GM19099 (cell line): Measurements from ENCODE around the gene TNFRSF19.

Experiments used
- POLR2A ChIP-seq: IDR thresholded peaks from 3 replicates; pipeline ENCODE4 v1.6.1; 2011; ENCODE audit warnings: low read depth; ENCODE audit not compliant: insufficient read length; ENCODE audit errors: extremely low read depth

TNFRSF19 gene

DNA sequence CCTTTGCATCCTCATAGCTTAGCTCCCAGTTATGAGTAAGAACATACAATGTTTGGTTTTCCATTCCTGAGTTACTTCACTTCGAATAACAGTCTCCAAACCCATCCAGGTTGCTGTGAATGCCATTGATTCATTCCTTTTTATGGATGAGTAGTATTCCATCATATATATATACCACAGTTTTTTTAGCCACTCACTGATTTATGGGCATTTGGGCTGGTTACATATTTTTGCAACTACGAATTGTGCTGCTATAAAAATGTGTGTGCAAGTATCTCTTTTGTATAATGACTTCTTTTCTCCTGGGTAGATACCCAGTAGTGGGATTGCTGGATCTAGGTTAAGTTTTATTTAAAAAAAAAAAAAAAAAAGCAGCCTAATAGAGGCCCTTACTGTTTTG is 14.1 kb downstream of the TNFRSF19 start:
- TF ChIP-seq POLR2A, result no peak

DNA sequence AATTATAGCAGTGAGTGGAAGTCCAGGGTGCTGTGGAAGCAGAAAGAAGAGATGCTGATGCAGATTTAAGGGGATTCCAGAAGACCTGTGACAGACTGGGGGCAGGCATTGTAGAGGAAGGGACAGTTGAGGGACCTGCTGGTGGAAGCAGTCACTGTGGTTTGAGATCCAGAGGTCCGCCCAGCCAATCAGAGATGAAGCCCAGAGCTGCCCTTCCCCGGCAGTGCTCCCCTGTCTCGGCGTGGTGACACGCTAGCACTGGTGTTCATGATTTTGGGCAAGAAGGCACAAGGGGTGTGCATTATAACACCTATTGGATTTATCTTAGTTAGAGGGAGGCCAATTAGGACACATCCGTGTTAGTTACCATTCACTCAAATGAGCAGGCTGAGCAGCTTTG is 16.1 kb downstream of the TNFRSF19 start:
- no peak for TF ChIP-seq POLR2A

- TF ChIP-seq POLR2A, result no peak
Measured at GRCh38 chr13:23588666-23589065, 18.5 kb downstream of the TNFRSF19 start.

DNA sequence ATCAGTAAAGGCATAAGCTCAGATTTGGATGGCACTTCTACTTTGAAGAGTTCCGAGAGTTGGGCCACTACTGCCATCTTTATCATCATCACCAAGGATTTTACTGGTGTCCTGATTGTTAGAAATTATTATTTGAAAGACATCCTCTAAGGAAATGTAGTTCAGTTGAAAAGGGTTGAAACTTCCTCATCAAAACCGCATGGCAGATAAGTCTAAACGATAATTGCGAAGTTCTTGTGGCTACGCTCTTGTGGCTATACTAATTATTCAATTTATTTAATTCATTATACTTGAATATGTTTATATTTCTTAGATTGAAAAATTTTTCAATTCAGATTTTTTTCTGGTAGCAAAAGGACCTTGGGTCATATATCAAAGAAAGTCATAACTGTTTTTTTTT is 22.4 kb downstream of the TNFRSF19 start:
- no peak for TF ChIP-seq POLR2A

GRCh38 chr13:23593148-23593547 is 22.9 kb downstream of the TNFRSF19 start:
- TF ChIP-seq POLR2A, result no peak

DNA sequence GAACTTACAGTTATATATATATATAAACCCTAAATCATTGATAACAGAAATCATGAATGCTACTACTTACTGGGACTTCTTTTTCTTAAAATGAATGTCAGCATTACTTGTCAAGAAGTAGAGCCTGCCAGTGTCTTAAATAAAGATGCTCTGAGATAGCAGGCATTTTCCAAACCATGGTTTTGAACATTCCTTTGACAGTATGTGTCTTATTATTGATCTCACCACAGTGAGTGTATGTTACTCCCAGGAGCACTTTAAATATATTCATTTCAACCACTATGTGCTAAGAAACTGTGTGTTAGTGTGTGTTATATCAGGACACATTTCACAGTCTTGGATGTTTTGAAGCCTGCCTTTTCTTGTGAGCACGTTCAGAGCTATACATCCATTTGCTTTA is 28.2 kb downstream of the TNFRSF19 start:
- TF ChIP-seq POLR2A, result no peak

- no peak for TF ChIP-seq POLR2A
Measured at GRCh38 chr13:23599083-23599925, 29.1 kb downstream of the TNFRSF19 start.

DNA sequence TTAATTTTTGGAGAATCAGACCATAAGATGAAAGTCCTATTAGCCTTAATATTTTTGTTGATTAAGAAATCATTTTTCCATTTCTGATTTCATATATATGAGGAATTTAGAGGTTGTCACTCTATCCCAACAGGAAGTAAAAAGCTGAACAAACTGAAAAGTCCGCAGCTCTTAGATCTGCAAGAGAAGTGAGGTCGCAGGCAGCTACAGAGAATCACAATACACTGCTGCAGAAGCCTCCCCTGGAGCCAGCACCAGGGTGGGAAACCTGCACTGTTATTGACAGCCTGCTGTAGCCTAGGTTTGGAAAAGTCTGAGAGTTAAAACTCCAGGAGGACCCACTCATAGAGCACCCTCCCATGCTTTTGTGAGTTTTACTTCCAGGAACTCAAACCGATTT is 29.9 kb downstream of the TNFRSF19 start:
- no peak for TF ChIP-seq POLR2A

GRCh38 chr13:23600534-23600933 is 30.3 kb downstream of the TNFRSF19 start:
- TF ChIP-seq POLR2A, result no peak

DNA sequence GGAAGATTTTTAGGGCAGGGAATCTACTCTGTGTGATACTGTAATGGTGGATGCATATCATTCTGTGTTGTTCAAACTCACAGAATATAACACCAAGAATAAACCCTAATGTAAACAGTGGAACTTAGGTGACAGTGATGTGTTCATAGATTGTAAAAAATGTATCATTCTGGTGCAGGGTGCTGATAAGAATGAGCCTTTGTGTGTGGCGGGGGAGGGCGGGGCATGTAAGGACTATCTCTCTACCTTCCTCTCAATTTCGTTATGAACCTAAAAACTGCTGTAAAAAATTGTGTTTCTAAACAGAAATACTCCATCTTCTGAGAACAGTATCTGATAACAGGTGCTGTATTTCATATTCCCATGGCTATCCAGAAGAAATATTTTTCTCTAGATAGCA is 35.6 kb downstream of the TNFRSF19 start:
- no peak for TF ChIP-seq POLR2A

DNA sequence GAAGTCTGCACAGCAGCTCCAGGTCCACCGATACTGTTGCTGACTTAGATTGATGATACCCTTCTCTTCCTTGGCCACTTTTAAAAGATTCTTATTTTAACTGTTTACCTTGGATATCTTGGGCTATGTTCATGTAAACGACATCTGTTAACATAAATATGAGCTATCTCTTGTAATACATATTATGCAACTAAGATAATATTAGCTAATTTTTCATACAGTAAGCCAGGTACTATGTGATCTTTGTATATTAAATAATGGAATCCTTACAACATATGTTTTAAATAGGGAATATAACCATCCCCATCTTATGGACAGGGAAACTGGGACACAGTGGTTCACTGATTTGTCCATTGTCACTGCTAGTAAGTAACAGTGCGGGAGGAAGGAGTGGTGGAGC is 37.9 kb downstream of the TNFRSF19 start:
- no peak for TF ChIP-seq POLR2A

DNA sequence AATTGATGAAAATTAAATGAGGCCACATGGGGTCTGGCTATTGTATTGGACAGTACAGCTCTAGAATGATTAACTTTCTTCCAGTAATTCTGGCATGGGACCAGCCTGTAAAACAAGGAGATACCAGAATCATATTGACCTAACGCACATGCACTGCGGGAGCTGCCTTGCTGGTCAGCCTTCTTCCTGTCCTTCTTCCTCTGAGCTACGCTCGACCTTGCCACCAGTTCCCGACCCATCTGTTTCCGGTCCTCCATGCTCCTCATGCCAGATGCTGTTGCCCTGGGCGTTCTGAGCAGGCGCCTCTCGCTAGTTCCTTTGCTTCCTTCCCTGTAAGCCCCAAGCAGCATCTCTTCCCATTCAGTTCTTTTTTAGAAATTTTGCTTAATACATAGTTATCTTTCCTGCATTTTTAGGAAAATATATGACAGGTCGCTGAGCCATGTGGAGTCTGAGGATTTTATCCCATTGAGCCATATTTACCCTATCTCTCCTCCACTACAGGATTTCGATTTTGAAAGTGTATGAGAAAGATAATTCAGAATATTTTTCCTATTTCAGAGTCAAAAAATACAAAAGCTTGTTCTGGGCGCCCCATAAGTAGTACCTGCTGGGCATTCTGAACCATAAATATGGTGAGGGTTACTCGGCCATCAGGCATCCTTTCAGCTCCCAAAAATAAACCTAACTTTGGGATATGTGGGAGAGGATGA is 38.6 kb downstream of the TNFRSF19 start:
- no peak for TF ChIP-seq POLR2A

DNA sequence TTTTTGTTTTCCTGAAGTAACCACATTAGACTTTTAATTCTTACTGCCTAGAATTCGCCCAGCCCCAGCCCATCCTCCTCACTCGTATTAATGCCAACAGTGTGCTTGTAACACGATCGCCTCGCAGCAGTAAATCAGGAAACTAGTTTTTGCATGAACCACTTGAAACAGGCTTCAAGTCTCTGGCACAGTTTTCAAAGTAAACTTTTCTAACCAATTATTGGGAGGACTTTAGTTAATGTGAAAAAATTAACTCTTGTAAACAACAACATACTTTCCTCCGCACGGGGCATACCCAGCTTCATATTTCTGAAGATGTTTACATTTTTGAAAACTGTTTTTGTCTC is 39.2 kb downstream of the TNFRSF19 start:
- TF ChIP-seq POLR2A, result no peak

GRCh38 chr13:23609874-23610576 is 39.8 kb downstream of the TNFRSF19 start:
- TF ChIP-seq POLR2A, result no peak

DNA sequence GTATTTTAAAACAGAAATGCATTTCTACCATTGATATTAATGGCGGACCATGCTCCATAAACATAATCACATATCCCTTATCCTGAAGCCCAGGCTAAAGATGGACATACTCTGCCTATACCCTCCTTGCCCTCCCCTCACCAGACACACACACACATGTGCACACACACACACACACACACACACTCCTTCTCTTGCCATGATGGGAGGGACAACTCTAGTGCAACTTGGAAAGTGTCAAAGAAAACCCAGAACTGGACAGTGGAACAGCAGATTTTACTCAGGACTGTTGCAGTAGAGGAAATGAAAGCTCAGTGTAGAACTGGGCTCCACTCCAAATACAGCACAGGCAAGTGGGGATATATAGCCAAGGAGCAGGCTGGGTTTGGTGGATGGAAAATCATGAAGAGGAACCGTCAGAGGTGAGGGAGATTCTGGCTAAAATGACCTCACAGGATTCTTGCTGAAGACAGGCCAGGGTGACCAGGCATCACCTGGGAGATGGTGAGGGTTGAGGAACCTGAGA is 40.8 kb downstream of the TNFRSF19 start:
- no peak for TF ChIP-seq POLR2A

DNA sequence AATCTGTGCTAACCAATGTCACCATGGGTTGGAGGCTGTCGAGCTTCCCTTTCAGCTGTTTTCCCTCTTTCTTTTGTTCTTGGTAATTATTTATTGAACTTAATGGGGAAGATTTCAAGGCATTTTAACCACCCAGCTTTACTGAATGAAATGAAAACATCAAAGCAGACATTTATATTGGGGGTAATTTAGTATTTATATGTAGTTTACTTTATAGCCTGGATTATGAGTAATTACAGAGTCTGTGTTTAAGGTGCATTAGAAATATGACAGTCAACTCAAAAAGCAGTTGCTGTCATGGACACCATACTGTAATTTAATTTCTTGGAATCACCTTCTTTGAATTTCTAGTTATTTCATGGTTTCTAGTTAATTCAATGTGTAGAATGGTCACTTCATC is 42.0 kb downstream of the TNFRSF19 start:
- TF ChIP-seq POLR2A, result no peak

- no peak for TF ChIP-seq POLR2A
Measured at GRCh38 chr13:23612731-23613130, 42.5 kb downstream of the TNFRSF19 start.
